Measurements from ENCODE around the gene UMODL1.
"Not testable (repeated sequence)": the region's sequence is repeated elsewhere in the genome, so short reads cannot be mapped to it uniquely, and the experiment has no call there.

UMODL1 gene

GRCh38 chr21:42172596-42173483, 101.7 kb downstream of the UMODL1 start:
- DNase-seq = no peak

GRCh38 chr21:42174173-42174572, 103.1 kb downstream of the UMODL1 start:
- DNase-seq = no peak

GRCh38 chr21:42175110-42175710, 104.1 kb downstream of the UMODL1 start:
- DNase-seq = no peak

- no peak for DNase-seq
Observed at GRCh38 chr21:42176859-42177258, 105.7 kb downstream of the UMODL1 start.

GRCh38 chr21:42179316-42179715, 108.2 kb downstream of the UMODL1 start:
- no peak for DNase-seq

GRCh38 chr21:42180001-42180400, 108.9 kb downstream of the UMODL1 start:
- not testable (repeated sequence) for DNase-seq

GRCh38 chr21:42182713-42183371, 111.7 kb downstream of the UMODL1 start:
- DNase-seq = no peak

- no peak for DNase-seq
Observed at GRCh38 chr21:42183374-42184266, 112.5 kb downstream of the UMODL1 start.

- DNase-seq = no peak
Observed at GRCh38 chr21:42186591-42186990, 115.5 kb downstream of the UMODL1 start.

GRCh38 chr21:42187976-42188653, 117.0 kb downstream of the UMODL1 start:
- peak; percentile 48 for DNase-seq

- no peak for DNase-seq
Observed at GRCh38 chr21:42188663-42189062, 117.5 kb downstream of the UMODL1 start.

GRCh38 chr21:42189431-42189830, 118.3 kb downstream of the UMODL1 start:
- no peak for DNase-seq

- peak; percentile 6 for DNase-seq
Observed at GRCh38 chr21:42189860-42190485, 118.9 kb downstream of the UMODL1 start.

- no peak for DNase-seq
Observed at GRCh38 chr21:42190486-42190863, 119.4 kb downstream of the UMODL1 start.

GRCh38 chr21:42191064-42191463, 119.9 kb downstream of the UMODL1 start:
- DNase-seq = no peak

- no peak for DNase-seq
Observed at GRCh38 chr21:42191696-42192595, 120.8 kb downstream of the UMODL1 start.

Data from fibroblast of skin of right biceps (primary cell).